PC-9 (cell line): Measurements from ENCODE around the gene HTR1B.

Experiments
- EZH2 ChIP-seq: fragments of 200-600 bp; sonication (generic); IDR thresholded peaks from 2 replicates; pipeline ENCODE4 v1.8.0; 2017; ENCODE audit warnings: antibody characterized with exemption, low read depth
- TF ChIP-seq, protein P1 (sequence below): fragments of 200-600 bp; sonication (generic); conservative IDR thresholded peaks from 2 replicates; pipeline ENCODE4 v1.6.1; 2017; ENCODE audit warnings: mixed run types, antibody characterized with exemption, mild to moderate bottlenecking, moderate library complexity

DNA sequence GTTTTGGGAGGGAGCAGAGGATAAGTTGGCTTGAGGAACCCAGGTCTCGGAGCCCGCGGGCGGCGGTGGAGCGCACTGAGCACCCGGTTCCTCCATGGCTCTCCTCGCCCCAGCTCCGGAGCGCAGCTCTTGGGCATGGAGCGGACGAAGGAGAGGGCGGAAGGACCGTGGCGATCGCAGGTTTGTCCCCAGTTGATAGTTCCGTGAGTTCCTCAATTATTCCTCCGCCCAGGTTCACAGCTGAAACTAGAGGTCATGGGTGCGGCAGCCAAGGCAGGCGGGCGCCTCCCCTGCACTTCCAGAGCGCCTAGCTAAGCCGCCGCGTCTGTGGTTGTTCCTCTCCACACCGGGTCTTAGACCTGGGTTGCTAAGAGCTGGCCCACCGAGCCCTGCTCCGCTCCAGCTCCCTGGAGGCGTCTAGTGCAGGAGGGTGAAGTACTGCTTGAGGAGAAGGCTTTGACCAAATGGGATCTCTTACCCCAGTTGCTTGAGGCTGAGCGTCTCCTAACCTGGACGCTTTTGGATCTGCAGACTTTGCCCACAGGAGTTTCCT is at the start of gene HTR1B:
- TF ChIP-seq, protein P1, sequence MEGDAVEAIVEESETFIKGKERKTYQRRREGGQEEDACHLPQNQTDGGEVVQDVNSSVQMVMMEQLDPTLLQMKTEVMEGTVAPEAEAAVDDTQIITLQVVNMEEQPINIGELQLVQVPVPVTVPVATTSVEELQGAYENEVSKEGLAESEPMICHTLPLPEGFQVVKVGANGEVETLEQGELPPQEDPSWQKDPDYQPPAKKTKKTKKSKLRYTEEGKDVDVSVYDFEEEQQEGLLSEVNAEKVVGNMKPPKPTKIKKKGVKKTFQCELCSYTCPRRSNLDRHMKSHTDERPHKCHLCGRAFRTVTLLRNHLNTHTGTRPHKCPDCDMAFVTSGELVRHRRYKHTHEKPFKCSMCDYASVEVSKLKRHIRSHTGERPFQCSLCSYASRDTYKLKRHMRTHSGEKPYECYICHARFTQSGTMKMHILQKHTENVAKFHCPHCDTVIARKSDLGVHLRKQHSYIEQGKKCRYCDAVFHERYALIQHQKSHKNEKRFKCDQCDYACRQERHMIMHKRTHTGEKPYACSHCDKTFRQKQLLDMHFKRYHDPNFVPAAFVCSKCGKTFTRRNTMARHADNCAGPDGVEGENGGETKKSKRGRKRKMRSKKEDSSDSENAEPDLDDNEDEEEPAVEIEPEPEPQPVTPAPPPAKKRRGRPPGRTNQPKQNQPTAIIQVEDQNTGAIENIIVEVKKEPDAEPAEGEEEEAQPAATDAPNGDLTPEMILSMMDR: no peak
- no peak for TF ChIP-seq EZH2
